Dedifferentiated amniotic fluid mesenchymal stem cell (primary cell): ENCODE results near the gene IFI27L2.

Experiments used
- DNase-seq: peaks from one replicate; pipeline ENCODE4 v3.0.0-alpha.2; 2016; ENCODE audit errors: extremely low spot score

The IFI27L2 gene

GRCh38 chr14:94123296-94123695 lies 6.1 kb downstream of the IFI27L2 start:
- DNase-seq: no peak

GRCh38 chr14:94122438-94122837 lies 7.0 kb downstream of the IFI27L2 start:
- no peak for DNase-seq

GRCh38 chr14:94121485-94121884 lies 7.9 kb downstream of the IFI27L2 start:
- no peak for DNase-seq

GRCh38 chr14:94120667-94121340 lies 8.6 kb downstream of the IFI27L2 start:
- no peak for DNase-seq

- DNase-seq: no peak
Measured at GRCh38 chr14:94119071-94119470, 10.3 kb downstream of the IFI27L2 start.

- no peak for DNase-seq
Measured at GRCh38 chr14:94117856-94118255, 11.5 kb downstream of the IFI27L2 start.

GRCh38 chr14:94116701-94117100 lies 12.7 kb downstream of the IFI27L2 start:
- DNase-seq: no peak

GRCh38 chr14:94115631-94116030 lies 13.8 kb downstream of the IFI27L2 start:
- no peak for DNase-seq

- no peak for DNase-seq
Measured at GRCh38 chr14:94115058-94115591, 14.3 kb downstream of the IFI27L2 start.

GRCh38 chr14:94114589-94115057 lies 14.8 kb downstream of the IFI27L2 start:
- no peak for DNase-seq

GRCh38 chr14:94113908-94114588 lies 15.4 kb downstream of the IFI27L2 start:
- DNase-seq: no peak

- no peak for DNase-seq
Measured at GRCh38 chr14:94113490-94113889, 15.9 kb downstream of the IFI27L2 start.

- DNase-seq: no peak
Measured at GRCh38 chr14:94113073-94113472, 16.3 kb downstream of the IFI27L2 start.

GRCh38 chr14:94112513-94113063 lies 16.8 kb downstream of the IFI27L2 start:
- DNase-seq: no peak

- DNase-seq: no peak
Measured at GRCh38 chr14:94111276-94112095, 17.9 kb downstream of the IFI27L2 start.

GRCh38 chr14:94110552-94111181 lies 18.7 kb downstream of the IFI27L2 start, which contains the start of gene IFI27:
TSS of gene IFI27 (plus strand) at chr14:94110736.
- no peak for DNase-seq

- DNase-seq: no peak
Measured at GRCh38 chr14:94109915-94110250, 19.5 kb downstream of the IFI27L2 start.

- DNase-seq: no peak
Measured at GRCh38 chr14:94104731-94105130, 24.7 kb downstream of the IFI27L2 start.

GRCh38 chr14:94103554-94104150 lies 25.8 kb downstream of the IFI27L2 start:
- no peak for DNase-seq

GRCh38 chr14:94102768-94103482 lies 26.5 kb downstream of the IFI27L2 start:
- DNase-seq: no peak
